ENCODE measurements around the gene ABCG4.

ABCG4 gene

DNA sequence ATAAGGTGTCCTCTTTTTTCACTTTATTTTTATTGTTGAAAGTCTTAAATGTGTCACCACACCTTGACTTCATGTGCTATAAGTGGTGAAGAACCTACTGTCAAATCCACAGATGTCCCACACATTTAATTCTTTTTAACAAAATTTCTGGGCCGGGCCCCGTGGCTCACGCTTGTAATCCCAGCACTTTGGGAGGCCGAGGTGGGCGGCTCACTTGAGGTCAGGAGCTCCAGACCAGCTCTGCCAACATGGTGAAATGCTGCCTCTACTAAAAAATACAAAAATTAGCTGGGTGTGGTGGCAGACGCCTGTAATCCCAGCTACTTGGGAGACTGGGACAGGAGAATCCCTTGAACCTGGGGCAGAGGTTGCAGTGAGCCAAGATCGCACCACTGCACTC lies 60.3 kb downstream of the ABCG4 start:
- DNase-seq, result no peak

DNA sequence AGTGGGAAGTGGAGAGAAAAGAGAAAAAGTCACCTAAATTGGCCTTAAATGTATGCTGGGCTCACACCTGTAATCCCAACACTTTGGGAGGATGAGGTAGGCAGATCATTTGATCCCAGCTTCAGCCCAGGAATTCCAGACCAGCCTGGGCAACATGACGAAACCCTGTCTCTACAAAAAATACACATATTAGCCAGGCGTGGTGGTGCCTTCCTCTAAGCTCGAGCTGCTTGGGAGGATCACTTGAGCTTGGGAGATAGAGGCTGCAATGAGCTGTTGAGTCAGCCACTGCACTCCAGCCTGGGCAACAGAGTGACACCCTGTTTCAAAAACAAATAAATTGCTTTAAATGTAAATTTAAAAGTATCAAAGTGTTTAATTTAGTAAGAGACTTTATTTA lies 61.2 kb downstream of the ABCG4 start:
- DNase-seq, result no peak

Measured in NCI-H2227 treated with DMSO at 0.1 percent for 48 hours (cell line).